GM12864 (cell line): ENCODE data around the gene THADA.

Experiments used
- DNase-seq: peaks from one replicate; pipeline ENCODE4 v3.0.0-alpha.2; 2011; ENCODE audit warnings: low read depth
- H3K4me3 ChIP-seq: 2 replicates; pipeline ENCODE4 v1.5.1; 2011; ENCODE audit warnings: mild to moderate bottlenecking, low read depth, low read length, control low read depth
- TF ChIP-seq, protein P1 (sequence below): IDR thresholded peaks from 2 replicates; pipeline ENCODE4 v1.5.1; 2011; ENCODE audit warnings: low read depth, mild to moderate bottlenecking, moderate library complexity, low read length, control low read depth, inconsistent platforms; ENCODE audit errors: missing control alignments

Gene THADA

DNA sequence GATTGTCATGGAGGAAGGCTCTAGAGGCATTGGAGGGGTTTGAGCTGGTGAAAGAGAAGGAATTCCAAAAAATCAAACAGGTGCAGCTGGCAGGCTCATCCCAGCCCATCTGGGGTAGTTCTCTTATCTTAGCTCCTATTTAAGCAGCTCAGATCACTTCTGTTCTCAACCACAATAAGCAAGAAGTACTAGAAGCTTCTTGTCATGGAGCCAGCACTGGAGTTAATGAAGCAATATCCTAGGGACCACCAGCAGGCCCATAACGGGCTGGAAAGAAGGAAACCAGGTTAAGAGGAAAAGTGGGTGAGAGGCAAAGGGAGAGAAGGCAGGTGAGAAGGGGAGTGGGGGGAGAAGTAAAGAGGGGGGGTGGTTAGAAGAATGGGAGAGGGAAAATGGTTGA lies 268.7 kb downstream of the THADA start:
- TF ChIP-seq, protein P1, sequence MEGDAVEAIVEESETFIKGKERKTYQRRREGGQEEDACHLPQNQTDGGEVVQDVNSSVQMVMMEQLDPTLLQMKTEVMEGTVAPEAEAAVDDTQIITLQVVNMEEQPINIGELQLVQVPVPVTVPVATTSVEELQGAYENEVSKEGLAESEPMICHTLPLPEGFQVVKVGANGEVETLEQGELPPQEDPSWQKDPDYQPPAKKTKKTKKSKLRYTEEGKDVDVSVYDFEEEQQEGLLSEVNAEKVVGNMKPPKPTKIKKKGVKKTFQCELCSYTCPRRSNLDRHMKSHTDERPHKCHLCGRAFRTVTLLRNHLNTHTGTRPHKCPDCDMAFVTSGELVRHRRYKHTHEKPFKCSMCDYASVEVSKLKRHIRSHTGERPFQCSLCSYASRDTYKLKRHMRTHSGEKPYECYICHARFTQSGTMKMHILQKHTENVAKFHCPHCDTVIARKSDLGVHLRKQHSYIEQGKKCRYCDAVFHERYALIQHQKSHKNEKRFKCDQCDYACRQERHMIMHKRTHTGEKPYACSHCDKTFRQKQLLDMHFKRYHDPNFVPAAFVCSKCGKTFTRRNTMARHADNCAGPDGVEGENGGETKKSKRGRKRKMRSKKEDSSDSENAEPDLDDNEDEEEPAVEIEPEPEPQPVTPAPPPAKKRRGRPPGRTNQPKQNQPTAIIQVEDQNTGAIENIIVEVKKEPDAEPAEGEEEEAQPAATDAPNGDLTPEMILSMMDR: no peak
- DNase-seq: no peak

GRCh38 chr2:43326101-43326825 lies 269.6 kb downstream of the THADA start:
- DNase-seq: no peak
- TF ChIP-seq, protein P1: no peak
- no peak overlapping the region for H3K4me3 ChIP-seq

More for the DNA sequence above, 268.7 kb downstream of the THADA start:
- H3K4me3 ChIP-seq: no peak overlapping the region

- no peak overlapping the region for H3K4me3 ChIP-seq
- no peak for DNase-seq
- TF ChIP-seq, protein P1: no peak
Measured at GRCh38 chr2:43325107-43325811, 270.6 kb downstream of the THADA start.

DNA sequence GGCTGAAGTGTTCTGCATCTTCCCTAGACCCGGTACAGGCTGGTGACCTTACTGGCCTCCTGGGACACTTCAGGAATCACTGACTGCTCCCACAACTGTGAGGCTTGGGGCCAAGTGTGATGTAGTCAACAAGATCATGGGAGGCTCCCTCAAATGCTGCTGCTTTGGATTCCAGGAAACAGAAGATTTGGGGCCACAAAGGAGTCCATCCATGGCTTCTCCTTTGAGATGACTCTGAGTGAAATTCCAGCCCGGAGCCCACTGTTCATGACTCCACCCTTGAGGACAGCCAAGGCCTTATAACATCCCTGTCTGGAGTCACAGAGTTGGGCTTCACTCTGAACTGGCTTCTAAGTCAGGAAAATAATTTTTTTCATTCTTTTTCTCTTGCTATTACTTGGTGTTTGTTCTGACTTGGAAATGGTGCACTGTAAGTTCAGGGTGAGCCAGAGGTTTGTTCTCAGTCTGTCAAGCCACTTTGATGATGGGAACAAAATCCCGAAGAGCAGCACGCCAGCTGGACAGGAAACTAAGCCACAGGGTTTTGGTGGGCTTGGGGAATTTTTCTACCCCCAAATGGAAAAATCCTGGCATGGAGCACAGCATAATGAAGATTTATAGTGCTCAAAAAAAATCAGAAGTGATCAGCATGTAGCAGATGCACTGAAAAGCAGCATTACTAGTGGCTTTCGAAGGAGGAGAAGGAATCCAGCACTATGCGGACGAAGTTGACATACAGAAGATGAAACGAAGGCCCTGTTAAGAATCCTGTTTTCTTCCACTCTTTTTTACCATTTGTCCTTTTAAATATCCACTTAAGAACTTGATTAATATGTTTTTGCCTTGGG lies 271.4 kb downstream of the THADA start:
- no peak overlapping the region for H3K4me3 ChIP-seq
- TF ChIP-seq, protein P1: no peak
- no peak for DNase-seq

DNA sequence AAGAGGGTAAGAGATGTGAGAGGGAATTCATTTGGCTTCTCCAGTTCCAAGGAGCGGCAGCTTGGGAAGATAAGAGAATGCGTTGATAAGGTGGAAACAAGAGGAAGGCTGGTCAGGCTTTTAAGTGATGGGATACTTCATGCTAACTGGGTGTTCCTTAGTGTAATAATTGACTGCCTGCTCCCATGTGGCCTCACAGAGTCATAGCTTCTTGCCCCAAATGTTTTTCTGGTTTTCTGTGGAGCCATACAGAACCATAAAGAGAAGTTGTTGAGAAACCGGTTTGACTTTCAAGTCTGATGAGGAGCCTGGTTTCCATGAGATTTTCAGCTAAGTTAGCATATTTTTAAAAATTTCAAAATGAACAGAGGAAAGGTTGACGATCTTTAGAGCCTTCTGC lies 272.0 kb downstream of the THADA start:
- no peak for DNase-seq
- TF ChIP-seq, protein P1: no peak
- H3K4me3 ChIP-seq: no peak overlapping the region

GRCh38 chr2:43321446-43321845 lies 274.4 kb downstream of the THADA start:
- no peak for DNase-seq
- TF ChIP-seq, protein P1: no peak

More at GRCh38 chr2:43321446-43321845, 274.4 kb downstream of the THADA start:
- no peak overlapping the region for H3K4me3 ChIP-seq
